GM21619 (cell line): ENCODE measurements around the gene LYRM1.
"Not testable (repeated sequence)": the region's sequence is repeated elsewhere in the genome, so short reads cannot be mapped to it uniquely, and the experiment has no call there.

Source experiments
- ATAC-seq: cut with Tn5 transposase; IDR thresholded peaks from one replicate; pipeline ENCODE4 v1.9.1; 2021; ENCODE audit not compliant: unreplicated experiment

Gene LYRM1

DNA sequence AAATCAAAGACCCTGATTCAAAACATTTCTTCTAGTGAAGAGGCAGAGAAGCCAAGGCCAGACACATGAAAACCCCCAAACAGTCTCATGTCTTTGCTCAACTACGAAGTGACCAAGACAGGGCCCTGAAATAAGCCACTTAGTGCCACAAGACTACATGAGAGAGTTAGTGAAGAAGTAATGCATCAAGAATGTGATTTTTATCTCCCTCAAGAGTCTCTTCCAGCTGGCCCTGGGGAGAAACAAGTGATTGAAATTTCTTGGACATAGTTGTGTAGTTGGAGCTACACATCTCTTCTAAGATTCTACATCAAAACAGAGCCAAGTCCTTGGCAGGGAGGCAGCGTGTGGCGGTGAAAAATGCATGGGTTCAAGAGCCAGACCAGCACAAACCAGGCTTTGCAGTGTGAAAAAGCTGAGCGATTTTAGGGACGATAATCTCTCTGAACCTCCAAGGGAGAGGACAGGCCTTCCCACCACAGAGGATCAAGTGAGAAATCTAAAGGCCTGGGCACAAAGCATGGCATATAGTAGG, 30.6 kb downstream of the LYRM1 start:
- ATAC-seq: no peak

DNA sequence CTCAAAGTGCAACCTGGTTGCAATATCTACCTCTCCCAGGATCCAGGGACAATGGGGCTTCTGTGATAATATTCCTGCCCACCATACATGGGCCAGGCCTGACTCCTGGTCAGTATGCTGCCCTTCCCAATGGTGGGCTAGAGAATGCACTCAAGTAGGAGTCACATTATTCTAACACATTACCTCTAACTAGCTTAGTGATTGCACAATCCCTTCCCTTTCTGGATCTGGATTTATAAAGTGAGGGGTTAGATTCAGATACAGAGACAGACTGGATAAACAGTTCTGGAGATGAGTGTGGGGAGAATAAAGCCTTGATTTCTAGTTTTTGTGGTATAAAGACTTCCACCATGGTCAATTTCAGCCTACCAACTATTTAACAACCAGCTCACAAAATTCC, 33.0 kb downstream of the LYRM1 start:
- no peak for ATAC-seq

DNA sequence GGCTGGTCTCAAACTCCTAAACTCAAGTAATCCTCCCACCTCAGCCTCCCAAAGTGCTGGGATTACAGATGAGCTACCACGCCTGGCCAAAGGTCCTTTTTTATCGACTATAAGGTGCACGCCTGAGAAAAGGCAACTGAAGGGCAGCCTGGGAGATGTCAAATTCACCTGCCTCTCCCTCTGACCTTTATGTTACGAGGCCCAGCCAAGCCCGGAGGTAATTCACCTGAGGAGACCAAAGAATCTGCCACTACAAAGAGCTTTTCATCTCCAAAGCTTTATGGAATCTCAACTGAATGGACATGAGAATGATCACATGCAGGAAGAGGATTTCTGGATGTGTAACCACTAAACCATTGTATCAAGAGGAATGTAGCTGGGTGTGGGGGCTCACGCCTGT, 37.2 kb downstream of the LYRM1 start:
- no peak for ATAC-seq

DNA sequence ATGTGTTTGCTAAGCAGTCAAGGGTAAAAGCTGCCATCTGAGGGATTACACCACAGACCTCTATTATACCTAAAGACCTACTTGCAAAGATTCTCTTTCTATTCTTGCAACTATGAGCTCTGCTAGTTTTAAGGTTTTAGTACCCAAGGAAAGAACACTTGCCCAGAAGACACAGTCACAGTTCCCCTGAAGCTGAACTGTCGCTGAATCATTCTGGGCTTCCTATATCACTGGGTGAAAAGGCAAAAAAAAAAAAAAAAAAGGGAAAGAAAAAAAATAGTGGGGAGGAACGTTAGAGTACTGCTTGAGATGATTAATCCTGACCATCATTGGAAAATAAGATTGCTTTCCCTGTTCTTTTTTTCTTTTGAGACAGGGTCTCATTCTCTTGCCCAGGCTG, 37.9 kb downstream of the LYRM1 start:
- ATAC-seq: no peak

DNA sequence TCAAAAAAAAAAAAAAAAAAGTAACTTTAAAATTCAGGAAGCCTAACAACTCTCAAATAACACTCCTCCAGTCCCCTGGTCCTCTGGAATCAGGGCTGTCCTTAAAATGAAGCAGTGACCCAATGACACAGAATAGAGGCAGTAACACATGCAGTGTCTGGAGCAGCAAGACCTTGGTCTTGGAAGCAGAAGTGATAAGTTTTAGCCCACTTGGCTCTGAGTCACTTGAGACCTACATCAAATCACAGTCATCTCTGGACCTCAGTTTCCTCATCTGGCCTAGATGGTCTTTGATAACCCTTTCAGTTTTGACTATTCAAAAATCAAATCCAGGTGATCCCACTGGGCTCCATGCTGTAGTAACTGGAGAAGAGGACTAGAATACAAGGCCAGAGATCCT, 39.0 kb downstream of the LYRM1 start:
- ATAC-seq: no peak

DNA sequence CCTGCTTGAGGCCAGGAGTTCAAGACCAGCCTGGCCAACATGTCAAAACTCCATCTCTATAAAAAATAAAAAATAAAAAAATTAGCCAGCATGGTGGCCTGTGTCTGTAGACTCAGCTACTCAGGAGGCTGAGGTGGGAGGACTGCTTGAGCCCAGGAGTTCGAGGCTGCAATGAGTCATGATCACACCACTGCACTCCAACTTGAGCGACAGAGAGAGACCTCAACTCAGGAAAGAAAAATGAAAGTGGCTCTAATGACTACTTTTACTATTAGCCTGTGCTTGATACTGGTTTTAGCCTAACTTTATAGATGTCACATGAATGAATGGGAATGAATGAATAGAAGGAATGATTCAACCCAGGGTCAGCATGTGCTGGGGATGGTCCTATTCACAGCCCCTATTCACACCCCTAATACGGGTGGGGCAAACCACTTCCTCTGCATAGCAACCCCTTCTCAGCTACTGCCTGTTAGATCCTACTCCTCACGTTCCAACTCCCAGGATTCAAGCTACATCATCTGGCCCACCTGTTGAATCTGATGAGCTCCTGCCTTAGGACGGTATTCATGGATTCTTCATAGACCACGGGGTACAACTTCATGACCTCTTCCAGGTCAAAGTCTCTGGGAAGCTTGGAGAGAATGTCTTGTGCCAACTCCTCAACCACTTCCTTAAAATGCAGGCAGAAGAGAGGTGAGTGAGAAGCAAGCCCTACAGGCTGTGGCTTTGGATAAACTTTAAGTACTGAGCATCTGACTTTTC, 40.5 kb downstream of the LYRM1 start:
- ATAC-seq: no peak

DNA sequence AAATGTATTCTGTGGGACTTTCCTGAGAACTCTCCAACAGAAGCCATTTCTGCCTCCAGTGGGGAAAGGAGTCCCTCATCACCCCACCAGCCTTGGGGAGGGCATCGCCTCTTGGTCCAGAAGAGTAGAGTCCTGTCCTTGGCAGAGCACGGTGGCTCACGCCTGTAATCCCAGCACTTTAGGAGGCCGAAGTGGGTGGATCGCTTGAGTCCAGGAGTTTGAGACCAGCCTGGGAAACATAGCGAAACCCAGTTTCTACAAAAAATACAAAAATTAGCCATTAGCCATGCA, 41.0 kb downstream of the LYRM1 start:
- no peak for ATAC-seq

DNA sequence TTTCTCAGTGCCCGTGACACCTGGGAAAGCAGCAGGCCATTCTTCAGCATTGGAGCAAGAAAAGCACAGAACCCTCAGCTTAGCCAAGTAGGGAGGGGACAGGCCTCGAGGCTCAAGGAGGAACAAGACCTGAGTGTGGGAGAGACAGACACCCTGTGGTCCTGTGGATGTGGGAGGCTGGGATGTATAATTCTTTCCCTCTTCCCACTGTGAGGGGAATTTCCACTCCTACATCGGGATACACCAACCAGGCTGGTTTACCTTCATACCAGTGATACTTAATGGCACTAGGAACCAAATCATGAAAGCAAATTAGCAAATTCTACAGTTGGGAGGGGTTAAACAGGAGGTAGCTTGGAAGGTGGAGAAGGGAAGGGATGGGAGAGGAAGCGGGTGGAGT, 41.7 kb downstream of the LYRM1 start:
- no peak for ATAC-seq

DNA sequence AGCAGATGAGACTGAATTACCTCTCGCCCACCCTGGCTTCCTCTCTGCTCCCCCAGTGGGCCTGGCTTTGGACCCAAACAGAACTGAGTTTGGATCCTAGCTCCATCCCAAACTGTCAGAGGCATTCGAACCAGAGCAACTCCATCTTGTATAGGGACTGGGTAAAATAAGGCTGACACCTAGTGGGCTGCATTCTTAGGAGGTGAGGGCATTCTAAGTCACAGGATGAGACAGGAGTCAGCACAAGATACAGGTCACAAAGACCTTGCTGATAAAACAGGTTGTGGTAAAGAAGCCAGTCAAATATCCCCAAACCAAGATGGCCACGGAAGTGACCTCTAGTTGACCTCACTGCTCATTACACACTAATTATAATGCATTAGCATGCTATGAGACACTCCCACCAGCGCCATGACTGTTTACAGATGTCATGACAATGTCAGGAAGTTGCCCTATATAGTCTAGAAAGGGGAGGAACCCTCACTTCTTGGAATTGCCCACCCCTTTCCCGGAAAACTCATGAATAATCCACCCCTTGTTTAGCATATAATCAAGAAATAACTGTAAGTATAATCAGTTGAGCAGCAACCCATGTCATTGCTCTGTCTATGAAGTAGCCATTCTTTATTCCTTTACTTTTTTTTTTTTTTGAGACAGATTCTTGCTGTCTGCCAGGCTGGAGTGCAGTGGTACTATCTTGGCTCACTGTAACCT, 44.4 kb downstream of the LYRM1 start:
- no peak for ATAC-seq

DNA sequence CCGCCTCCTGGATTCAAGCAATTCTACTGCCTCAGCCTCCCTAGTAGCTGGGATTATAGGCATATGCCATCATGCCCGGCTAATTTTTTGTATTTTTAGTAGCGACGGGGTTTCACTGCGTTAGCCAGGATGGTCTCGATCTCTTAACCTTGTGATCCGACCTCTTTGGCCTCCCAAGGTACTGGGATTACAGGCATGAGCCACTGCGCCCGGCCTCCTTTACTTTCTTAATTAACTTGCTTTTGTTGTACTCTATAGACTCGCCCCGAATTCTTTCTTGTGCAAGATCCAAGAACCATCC, 45.0 kb downstream of the LYRM1 start:
- not testable (repeated sequence) for ATAC-seq

DNA sequence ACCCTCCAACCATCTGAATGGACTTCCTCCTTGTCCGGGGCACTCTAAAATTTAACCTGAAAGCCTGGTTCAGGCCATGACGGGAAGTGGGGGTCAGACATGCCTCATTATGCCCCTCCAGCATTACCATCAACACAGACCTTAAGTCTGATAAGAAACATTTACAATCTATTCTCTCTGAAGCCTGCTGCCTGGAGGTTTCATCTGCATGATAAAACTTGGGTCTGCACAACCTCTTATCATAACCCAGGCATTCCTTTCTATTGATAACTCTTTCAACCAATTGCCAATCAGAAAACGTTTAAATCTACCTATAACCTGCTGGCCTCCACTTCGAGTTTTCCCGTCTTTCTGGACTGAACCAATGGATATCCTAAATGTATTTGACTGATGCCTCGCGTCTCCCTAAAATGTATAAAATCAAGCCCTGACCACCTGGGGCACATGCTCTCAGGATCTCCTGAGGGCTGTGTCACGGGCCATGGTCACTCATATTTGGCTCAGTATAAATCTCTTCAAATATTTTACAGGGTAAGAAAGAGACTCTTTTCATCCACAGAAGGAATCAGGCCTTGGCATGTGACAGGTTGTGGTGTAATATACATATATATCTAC, 45.6 kb downstream of the LYRM1 start:
- ATAC-seq: no peak

DNA sequence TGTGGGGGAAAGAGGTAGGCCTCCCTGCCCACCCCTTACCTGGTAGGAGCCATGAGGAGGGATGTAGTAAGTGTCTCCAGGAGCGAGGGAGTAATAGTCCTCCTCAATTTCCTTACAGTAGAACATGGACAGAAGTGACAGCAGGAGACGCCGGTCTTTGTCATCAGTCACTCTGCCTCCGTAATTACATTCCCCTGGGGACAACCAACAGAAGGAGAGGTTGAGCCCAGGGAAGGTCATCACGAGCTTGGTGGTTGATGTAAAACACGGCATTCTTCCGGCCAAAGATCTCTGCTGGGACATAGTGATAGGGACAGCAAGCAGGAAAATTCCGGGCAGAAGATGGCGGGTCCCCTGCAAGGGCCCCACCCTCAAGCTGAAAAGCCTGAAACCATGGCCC, 47.9 kb downstream of the LYRM1 start:
- no peak for ATAC-seq

DNA sequence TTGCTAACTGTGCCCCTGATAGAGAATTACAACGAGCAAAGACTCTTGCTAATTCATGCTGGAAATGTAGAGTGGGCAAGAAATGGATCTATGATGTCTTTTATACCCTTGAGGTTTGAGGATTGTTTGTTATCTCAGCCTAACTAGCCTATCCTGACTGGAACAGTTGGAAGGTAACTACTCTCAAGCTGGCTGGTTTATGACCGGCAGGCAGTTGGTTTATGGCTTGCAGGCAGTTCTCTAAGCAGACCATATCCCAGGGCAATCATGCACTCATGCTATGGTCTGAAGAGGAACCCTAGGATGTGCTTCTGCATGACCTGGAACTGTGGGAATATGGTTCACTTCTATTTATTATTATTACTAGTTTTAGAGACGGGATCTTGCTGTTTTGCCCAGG, 49.1 kb downstream of the LYRM1 start:
- ATAC-seq: no peak

DNA sequence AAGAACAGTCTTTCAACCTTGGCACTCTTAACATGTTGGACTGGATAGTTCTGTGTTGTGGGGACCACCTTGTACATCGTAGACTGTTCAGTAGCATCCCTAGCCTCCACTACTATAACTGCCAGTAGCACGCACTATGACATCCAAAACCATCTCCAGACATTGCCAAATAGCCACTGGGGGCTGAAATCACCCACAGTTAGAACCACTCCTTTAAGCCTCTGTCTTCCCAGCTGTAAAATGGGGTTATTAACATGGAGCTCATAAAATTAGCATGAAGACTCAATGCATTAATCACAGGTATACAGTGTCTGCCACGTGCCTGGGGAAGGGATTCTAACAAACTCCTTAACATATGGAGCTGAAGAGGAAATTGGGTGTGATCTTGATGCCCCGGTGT, 49.7 kb downstream of the LYRM1 start:
- ATAC-seq: no peak

DNA sequence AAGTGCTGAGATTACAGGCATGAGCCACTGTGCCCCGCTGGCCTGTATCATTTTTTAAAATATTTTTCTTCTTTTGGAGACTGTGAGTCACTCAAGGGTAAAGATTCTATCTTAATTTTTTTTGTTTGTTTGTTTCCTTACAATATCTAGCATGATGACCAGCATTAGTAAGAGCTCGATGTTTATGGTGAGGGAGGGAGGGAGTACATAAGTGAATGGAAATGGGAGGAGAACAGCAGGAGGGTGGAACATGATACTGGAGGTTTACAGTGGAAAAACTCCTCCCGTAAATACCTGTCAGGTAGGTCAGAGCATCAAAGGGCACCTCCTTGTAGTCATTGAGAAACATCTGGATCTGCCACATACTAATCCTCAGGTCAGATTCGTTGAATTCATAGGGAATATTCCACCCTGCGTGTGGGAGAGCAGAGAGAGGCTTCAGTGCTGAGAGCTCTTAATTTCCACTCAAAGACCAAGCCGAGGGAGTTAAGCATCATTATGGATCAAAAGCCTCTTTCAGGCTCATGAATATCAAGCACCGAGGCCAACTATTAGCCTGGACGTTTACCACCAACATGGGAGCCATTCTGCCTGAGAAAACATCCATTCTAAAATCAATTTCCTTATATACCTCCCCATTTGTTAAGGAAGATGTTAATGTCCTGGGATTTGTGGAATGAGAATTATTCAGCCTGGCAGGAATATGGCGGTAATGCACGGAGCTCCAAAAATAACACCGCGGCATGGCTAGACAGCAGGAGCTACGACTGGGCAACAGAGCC, 51.8 kb downstream of the LYRM1 start:
- ATAC-seq: no peak

DNA sequence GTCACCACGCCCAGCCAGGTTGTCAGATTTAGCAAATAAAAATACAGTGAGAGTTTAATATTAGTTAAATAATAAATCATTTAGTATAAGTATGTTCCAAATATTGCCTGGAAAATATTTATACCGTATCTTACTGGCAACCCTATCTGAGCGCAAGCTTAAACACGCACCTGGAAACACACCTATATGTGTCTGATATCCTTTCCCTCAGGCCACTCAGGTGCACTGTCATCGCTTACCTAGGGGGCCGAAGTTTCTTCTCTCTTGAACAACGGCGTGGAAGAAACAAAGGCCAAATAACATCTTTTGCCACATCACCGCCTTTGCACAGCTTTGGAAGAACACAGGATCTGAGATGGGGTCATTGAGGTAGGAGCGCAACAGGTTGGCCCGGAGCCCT, 54.0 kb downstream of the LYRM1 start:
- ATAC-seq: no peak

DNA sequence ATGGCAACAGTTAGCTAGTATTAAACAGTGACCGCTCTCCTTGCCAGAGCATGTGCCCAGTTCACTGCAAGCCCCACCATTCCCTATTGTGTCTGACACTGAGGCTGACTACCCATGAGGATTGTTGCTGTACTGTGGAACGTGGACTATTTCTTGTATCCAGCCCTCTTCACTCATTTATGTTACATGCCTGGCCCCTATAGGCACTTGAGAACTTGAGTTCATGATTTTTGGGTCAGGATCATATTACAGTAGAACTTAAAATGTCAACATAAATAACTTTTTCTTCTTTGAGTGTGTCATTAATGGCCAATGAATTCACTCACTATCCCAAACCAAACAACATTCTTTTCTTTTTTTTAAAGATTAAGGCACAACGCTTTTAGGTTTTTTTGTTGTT, 55.7 kb downstream of the LYRM1 start:
- no peak for ATAC-seq

DNA sequence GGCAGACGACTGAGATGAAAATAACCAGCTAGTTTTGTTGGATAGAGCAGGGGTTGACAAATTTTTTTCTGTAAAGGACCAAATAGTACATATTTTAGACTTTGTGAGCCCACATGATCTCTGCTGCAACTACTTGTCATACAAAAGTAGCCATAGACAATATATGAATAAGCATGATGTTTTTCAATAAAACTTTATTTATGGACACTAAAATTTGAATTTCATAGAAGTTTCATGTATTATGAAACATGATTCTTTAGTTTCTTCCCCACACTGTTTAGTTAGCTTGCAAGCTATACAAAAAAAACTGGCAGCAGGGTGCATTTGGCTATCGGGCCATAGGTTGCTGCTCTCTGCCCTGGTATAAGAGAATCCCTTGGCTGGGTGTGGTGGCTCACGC, 56.6 kb downstream of the LYRM1 start:
- ATAC-seq: no peak

DNA sequence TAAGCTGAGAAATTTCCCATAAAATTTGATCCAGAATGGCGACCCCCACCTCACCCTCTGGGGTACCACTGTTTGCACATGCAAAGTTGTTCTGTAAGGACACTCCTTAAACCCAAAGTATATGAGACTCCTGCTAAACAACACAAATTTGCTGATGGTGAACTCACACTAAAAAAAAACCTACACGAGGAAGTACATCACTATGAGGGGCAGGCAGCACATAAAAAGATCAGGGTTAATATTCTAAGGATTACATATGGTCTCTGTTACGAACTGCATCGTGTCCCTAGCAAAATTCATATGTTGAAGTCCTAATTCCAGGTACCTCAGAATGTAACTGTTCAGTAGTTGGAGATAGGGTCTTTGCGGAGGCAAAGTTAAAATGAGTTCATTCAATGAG, 60.3 kb downstream of the LYRM1 start:
- ATAC-seq: no peak

DNA sequence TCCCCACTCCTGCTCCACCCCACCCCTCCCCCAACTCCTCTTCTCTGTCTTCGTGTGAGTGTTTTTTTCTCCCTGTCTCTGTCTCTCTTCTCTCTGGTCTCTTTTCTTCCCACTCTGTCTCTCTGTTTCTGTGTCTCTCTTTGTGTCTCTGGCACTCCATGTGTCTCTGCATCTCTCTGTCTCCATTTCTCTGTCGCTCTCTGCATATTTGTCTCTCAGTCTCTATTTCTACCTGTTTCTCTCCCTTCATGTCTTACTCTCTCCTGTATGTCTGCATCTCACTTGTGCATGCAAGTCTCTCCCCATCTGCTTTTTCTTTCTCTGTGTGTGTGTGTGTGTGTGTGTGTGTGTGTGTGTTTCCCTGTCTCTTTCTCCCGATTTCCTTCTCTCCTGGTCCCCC, 68.2 kb downstream of the LYRM1 start:
- no peak for ATAC-seq

DNA sequence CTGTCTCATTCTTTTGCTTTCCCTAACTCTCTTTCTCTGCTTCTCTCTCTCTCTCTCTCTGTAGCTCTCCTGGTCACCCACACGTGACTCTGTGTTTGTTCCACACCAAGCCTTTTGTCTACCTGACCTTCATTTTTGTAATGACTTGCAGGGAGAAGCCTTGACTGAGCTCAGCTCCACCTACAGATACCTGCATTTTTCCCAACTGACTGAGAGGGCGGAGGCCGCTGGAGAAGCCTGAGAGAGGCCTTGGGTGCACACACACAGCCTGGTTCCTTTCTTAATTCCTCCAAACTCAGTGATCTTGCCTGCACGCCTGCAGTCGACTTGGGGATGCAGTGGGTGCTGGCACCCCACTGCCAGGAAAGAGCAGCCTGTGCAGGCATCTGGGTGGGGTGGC, 68.8 kb downstream of the LYRM1 start:
- no peak for ATAC-seq

DNA sequence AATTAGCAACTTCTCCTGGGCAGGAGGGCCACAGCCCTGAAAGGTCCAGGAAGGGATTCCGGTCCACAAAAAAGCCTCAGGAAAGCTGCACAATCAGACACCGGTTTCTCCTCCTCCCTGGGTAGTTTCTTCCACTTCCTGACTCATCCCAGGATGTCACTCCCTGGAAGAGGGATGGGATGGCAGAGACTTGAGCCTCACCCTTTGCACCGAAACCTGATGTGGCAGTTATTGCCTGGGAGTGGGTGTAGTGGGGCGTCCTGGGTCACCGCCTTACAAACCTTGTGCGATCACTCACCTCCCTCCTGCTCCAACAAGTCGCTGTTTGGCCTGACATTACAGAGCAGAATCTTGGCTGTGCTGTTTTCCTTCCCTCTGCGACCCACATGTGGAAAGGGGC, 70.8 kb downstream of the LYRM1 start:
- ATAC-seq: no peak
